ENCODE measurements around the gene CHRDL2. TPM values are rescaled to one million over a fixed set of nuclear protein-coding genes. Genes with fewer than 3 reads are reported as not detected.

Gene CHRDL2
- total RNA-seq, 1 experiment from 2014 or later, result 0.37 TPM

- TF ChIP-seq ZNF512 (CRISPR knock-in tag; IDR thresholded peaks at IDR 0.05; ENCODE audit: borderline replicate concordance) (no peak), PREB (CRISPR knock-in tag; IDR thresholded peaks at IDR 0.05; ENCODE audit: borderline replicate concordance) (no peak), ZNF396 (CRISPR knock-in tag; IDR thresholded peaks at IDR 0.05; ENCODE audit: borderline replicate concordance) (no peak), CREB1 (CRISPR knock-in tag; IDR thresholded peaks at IDR 0.05) (no peak), STAT6 (CRISPR knock-in tag; conservative IDR thresholded peaks at IDR 0.05; ENCODE audit: low read depth) (no peak), E2F5 (CRISPR knock-in tag; IDR thresholded peaks at IDR 0.05) (no peak), FOXP1 (CRISPR knock-in tag; IDR thresholded peaks at IDR 0.05; ENCODE audit: borderline replicate concordance) (no peak), HMGA2 (CRISPR knock-in tag; IDR thresholded peaks at IDR 0.05) (no peak)
Observed at GRCh38 chr11:74699615-74700396, 31.4 kb downstream of the CHRDL2 start (continued).

GRCh38 chr11:74697722-74698121 lies 33.5 kb downstream of the CHRDL2 start:
- TF ChIP-seq CDX4 (CRISPR knock-in tag; IDR thresholded peaks at IDR 0.05; ENCODE audit: borderline replicate concordance) (no peak), ZBTB43 (CRISPR knock-in tag; IDR thresholded peaks at IDR 0.05) (no peak), ZNF281 (CRISPR knock-in tag; IDR thresholded peaks at IDR 0.05) (no peak), SMAD4 (CRISPR knock-in tag; IDR thresholded peaks at IDR 0.05) (no peak), E2F5 (CRISPR knock-in tag; IDR thresholded peaks at IDR 0.05) (no peak), ATF3 (CRISPR knock-in tag; conservative IDR thresholded peaks at IDR 0.05) (no peak)
- Mint-ChIP-seq H3K9me3 (no peaks in the 10 kb centered on the region), H3K4me3 (no peak overlapping the region; the same call in 1 of the 2 replicates), H3K36me3 (no peaks in the 10 kb centered on the region), H3K4me1 (peaks cover 17% of the 10 kb centered on the region), H3K27me3 (ENCODE audit: low read depth) (no peaks in the 10 kb centered on the region; the same call in 1 of the 2 replicates), H3K27ac (no peak overlapping the region)
- ChIA-PET POLR2A (interaction anchor here (0.7 kb wide), 1 partner anchor 241 kb away, joined by 6 read pairs; no protein-coding TSS in a partner anchor), CTCF (interaction anchor here (2.2 kb wide), 1 partner anchor 42 kb away, joined by 10 read pairs; no protein-coding TSS in a partner anchor)
- ATAC-seq (no peak), DNase-seq (ENCODE audit: low spot score) (no peak)

Measured in WTC11 (cell line).